GM19395 (cell line): ENCODE measurements around the gene TTC31.
"Not testable (repeated sequence)": the region's sequence is repeated elsewhere in the genome, so short reads cannot be mapped to it uniquely, and the experiment has no call there.

Experiments
- ATAC-seq: cut with Tn5 transposase; IDR thresholded peaks from one replicate; pipeline ENCODE4 v1.9.1; 2021; ENCODE audit warnings: mild to moderate bottlenecking, moderate library complexity; ENCODE audit not compliant: unreplicated experiment

The TTC31 gene

DNA sequence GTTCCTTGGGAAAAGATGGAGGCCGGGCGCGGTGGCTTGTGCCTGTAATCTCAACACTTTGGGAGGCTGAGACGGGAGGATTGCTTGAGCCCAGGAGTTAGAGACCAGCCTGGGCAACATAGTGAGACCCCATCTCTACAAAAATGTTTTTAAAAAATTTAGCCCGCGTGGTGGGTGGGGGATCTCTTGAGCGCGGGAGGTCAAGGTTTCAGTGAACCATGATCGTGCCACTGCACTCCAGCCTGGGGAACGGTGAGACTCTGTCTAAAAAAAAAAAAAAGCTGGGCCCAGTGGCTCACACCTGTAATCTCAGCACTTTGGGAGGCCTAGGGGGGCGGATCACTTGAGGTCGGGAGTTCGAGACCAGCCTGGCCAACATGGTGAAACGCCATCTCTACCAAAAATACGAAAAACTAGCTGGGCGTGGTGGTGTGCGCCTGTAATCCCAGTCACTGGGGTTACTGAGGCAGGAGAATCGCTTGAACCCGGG lies 839 bp downstream of the TTC31 start:
- not testable (repeated sequence) for ATAC-seq

DNA sequence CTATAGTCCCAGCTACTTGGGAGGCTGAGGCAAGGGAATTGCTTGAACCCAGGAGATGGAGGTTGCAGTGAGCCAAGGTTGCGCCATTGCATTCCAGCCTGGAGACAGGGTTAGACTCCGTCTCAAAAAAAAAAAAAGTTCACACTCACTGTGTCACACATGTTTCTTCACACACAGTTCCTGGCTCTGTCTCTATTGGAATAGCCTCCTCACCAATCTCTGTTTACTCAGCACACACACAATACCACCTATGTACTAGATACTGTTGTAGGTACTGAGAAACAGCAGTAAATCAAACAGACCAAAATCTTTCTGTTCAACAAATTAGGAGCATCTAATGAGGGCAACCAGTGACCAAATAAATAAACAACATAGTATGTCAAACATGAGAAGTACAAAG lies 3.3 kb downstream of the TTC31 start:
- no peak for ATAC-seq

DNA sequence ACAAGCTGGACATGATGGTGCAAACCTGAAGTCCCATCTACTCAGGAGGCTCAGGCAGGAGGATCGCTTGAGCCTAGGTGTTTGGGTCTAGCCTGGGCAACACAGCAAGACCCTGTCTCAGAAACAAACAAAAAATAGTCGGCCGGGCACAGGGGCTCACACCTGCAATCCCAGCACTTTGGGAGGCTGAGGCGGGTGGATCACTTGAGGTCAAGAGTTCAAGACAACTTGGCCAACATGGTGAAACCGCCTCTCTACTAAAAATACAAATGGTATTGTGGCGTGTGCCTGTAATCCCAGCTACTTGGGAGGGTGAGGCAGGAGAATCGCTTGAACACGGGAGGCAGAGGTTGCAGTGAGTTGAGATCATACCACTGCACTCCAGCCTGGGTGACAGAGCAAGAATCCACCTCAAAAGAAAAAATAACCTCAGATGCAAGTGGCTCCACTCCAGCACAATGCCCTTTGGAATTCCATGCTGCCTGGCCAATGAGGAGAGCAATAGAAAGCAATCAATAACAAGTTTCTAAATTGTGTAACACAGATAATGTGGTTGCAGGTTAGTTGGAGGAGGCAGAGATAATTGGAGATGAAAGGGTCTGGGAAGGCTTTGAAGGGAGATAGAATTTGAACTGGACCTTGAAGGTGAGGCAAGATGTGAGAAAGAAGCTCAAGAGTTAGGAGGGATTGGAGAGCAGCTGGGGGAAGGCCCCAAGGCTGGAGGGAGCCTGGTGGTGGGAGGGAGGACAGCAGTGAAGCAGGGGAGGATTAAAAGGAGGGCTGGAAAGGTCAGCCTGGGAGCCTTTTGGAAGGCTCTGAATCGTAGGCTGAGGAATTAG lies 6.0 kb downstream of the TTC31 start:
- ATAC-seq, result no peak

DNA sequence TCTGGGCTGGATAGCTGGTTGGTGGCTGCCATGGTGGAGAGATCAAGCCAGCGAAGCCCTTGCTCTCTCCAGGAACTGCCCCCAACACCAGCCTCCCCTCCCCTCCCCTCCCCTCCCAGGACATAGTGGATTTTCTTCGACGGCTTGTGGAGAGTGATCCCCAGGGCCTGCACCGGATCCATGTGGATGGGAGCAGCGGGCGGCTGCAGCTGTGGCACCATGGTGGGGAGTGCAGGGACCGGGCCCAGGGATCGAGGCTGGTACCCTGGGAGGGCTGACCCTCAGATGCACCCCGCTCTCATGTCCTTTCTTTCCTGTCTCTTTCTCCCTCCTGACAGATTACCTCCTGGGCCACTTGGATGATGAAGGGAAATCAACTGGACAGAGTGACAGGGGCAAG lies 7.0 kb downstream of the TTC31 start:
- ATAC-seq, result no peak

DNA sequence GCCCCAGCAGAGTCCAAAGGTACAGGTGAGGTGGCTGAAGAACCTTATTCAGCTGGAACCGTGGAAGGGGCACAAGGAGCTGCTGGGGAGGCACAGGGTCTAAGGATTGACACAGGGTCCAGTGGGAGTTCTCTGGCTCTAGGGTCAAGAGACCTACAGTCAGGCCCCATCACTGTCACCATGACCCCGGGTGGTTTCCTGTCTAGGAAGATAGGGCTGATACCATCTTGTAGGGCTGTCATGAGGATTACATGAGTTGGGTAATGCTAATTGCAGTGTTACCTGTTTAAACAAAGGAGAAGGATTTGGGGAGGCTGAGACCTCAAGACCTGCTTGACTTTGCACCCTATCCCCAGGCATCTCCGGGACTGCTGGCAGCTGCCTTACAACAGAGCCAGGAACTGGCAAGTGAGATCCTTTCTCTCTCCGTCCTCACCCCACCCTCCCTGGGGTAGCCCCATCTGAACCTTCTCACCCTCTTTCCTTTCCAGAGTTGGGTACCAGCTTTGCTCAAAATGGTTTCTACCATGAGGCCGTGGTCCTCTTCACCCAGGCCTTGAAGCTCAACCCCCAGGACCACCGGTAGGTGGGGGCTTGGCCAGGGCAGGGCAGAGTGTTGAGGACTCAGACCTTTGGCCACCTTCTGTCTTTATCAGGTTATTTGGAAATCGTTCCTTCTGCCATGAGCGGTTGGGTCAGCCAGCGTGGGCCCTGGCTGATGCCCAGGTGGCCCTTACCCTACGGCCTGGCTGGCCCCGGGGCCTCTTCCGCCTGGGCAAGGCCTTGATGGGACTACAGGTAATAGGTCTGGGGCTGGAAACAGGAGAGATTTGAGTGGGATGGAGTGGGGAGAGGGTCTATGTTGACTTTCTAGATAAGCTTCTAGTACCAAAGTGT lies 9.0 kb downstream of the TTC31 start:
- ATAC-seq, result no peak

DNA sequence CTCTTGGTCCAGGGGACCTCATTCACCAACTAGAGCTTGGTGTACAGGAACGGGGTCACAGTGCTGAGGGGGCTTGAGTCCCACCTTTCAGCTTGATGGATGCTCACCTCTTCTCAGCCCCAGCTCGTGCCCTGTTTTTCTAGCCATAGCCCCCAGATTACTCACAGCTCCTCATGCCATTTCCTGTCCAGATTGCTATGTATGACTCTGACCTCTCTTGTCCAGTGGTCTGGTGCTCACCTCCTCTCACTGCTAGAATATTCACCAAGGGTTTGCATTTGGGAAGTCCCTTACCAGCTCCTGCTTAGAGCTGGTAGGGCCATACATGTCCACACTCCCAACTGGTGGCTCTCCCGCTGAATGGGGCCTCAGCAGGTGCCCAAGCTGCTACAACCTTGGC lies 10.7 kb downstream of the TTC31 start:
- no peak for ATAC-seq

DNA sequence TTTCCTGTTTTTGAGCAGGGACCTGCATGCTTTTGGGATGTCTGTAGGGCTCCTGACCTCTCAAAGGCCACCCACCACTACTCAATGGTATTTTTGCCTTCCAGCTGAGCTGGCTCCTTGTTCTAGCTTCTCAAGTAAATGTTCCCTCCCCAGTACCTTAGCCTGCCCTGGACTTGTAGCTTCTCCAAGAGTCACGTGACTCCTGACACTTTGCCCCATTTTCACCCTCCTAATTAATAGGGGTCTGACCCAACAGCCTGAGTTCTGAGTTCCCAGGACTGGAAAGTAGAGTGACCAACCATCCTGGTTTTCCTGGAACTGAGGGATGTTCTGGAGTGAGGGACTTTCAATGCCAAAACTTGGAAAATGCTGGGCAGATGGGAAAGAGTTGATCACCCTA lies 12.6 kb downstream of the TTC31 start:
- ATAC-seq, result no peak

DNA sequence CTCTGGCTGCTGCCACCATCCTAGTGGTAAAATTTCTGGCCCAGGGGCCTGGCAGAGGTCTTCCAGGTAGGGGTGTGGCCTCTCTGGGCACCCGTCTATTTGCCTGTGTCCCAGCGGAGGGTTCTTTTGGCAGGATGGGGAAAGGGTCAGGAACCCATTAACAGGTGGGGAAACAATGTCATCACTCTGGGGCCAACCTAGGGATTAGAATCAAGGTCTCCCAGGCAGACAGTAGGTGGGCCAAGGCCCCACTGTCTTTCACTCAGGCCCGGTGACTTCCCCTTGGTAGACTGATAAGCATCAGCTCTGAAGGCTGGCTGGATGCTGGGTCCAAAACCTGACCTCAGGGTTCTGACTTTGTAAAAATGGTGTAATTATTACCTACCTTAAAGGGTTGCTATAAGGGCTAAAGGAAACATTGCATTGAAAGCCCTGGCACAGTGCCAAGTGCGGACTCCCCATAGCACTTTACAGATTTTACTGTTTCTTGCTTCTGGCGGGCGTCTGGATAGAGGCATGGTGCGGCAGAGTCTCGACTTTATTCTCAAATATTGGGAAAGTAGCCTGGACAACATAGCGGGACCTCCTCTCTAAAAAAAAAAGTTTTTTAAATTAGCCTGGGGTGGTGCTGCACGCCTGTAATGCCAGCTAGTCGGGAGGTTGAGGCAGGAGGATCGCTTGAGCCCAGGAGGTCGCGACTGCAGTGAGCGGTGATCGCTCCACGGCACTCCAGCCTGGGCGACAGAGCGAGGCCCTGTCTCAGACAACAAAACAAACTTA lies 14.3 kb downstream of the TTC31 start:
- no peak for ATAC-seq

DNA sequence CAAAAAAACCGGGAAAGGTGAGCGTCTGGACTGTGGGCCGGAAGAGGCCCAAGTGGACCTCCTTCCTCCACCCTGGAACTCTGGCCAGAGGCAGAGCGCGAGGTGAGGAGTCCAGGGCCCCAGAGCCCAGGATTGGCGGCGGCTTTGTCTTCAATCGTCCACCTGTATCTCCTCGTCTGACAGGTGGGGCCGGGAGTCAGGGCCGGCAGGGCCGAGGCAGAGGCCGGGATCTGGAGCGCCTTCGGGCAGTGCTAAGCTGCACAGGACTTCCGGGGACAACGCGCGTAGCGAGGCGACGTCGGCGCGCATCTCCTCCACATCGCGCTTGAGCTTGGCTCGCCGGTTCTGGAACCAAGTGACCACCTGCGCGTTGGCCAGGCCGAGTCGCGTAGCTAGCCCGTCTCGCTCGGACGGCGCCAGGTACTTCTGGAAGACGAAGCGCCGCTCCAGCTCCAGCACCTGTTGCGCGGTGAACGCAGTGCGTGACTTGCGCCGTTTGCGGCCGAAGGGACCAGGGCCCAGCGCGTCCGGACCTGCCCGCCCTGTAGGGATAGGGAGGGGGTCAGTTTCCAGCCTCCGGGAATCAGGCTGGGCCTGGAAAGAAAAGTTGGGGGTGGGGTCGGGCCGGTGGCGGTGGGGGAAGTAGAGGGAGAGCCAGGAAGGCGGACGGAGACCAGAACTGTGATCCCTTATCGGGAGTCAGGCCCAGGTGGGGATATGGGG lies 15.1 kb downstream of the TTC31 start:
- ATAC-seq, result no peak

DNA sequence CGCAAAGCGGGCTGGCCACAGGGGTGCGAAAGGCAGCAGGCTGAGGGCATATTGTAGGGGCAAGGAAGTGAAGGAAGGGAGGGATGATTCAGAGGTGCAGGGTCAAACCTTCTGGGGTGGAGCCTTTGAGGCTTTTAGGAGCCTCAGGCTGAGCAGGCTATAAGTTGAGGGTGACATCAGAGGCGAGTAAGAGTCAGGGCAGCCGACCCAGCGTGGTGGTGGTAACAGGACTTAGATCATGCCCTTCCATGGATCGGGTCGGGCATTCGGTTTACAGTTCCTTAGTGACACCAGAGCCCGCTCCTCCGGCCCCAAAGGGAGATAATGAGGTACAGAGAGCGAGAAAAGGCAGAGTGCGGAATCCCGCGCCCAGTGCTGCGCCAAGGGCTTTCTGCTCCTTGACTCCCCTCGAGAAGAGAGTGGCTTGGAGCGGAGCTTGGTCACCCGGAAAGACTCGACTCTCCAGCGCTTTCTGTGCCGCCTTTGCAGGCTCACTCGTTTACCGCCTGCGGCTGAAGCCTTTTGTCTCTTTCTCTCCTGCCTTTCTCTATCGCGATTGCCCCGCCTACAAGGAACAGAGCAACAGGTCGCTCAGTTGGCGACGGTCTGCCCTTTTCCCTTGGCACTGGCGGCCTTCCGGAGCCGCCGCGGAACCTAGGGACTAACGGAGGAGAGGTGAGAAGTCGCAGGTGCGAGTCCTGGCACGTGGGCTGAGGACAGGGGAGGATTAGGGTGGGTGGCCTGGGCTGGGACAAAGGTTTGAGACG lies 15.8 kb downstream of the TTC31 start:
- ATAC-seq, result no peak

DNA sequence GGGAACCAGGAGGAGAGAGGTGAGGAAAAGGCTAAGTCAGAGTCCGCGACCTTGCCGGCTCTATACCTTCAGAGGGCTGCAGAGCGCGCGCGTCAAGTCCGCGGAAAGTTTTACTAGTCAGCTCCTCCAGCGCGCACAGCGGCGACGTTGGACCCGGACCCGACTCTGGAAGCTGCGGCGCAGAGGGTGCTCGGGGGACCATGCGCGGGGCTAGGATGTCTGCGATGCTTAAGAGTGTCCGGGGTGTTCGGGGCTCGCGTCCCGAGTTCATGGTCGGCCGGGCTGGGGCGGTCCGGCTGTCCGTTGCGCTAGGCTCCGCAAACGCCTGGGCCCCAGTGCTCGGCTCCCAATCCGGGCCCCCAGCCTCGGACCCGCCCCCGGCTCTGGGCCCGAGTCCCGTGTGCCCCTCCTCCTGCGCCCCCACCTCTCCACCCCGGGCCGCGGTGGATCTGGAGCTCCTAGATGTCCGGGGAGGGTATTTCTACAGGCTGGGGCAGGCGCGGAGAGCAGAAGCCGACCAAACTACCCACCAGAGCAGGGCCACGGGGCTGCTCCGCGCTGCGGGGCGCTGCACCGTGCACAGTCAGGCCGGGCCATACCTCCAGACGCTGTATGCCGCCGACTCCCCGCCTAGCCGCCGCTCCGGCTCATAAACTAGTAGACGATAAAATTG lies 16.5 kb downstream of the TTC31 start, which contains the start of gene LBX2:
Gene LBX2 (minus strand): TSS at position 337 of the 673 bp plus-strand sequence. CDS start 66 bp downstream, at position 271.
- ATAC-seq, result no peak

DNA sequence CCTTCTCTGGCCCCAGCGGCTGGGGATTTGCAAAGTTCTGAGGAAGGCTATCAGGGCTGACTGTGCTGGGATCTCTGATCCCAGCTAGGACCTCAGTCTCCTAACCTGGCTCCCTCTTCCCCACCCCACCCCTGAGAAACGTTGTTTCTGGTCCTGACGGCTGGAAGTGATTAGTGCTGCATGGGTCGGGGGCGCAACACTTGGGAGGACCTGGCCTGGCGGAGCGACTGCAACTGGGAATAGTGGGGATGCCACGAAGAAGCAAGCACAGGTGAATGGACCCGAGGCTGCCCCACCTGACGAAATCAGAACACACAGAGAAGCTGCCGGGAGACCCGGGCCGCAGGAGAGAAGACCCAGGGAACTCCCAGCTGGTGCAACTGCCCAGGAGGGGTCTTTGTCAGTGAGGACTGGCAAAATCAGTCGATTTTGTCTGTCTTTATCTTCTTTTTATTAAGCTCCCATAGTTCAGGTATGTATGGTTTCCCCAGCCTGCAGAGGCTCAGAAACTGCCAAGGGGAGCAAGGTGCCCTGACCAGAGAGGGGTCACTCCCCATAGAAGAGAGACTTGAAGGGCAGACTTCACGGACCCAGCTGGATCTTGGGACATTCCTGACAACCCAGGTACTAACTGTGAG lies 17.2 kb downstream of the TTC31 start:
- no peak for ATAC-seq

DNA sequence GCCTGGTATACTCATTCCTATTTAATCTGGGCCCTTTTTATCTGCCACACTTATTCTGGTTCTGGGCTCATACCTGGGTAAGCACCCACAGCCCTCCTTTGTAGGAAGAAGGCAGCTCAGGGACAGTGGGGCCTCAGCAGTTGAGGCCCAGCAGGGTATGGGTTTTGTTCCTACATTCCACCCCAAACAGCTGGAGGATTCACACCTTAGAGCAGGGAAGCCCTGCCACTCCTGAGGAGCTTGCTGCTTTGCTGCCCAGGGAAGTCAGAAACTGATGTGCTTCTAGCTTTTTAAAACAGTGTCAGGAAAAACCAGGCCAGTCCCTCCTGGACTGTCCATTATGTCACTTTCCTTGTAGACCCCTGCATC lies 17.7 kb downstream of the TTC31 start:
- no peak for ATAC-seq

DNA sequence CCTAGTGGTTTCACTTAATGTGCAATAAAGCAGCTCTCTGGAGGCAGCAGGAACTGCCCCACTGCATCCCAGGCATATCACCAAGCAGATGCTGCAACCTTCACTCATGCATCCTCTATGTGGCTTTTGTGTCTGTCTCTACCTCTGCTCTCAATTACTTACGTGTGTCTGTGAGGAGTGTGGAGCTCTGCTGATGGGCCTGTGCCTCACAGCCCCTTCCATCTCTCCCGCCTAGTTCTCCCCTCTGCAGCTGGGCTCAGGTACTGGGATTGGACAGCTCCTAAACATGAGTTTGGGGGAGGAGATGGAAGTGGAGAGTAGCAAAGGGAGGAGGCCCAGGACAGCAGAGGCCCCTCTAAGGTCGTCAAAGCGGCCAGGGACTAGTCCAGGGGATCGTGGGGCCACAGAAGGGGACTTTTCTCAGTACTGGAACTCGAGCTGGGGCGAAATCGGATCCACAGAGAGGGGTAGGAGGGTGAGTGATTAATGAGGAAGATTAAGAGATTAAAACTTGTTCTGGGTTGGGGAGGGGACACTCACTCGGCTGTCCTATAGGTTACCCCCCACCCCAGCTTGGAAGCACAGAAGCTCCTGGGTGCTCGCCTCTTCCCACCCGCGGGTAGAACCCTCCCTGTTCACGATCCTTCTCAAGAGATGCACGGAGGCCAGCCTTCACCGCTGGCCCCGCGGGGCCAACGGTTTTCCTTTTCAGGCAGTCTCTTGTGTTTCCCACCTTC lies 18.6 kb downstream of the TTC31 start:
- no peak for ATAC-seq

DNA sequence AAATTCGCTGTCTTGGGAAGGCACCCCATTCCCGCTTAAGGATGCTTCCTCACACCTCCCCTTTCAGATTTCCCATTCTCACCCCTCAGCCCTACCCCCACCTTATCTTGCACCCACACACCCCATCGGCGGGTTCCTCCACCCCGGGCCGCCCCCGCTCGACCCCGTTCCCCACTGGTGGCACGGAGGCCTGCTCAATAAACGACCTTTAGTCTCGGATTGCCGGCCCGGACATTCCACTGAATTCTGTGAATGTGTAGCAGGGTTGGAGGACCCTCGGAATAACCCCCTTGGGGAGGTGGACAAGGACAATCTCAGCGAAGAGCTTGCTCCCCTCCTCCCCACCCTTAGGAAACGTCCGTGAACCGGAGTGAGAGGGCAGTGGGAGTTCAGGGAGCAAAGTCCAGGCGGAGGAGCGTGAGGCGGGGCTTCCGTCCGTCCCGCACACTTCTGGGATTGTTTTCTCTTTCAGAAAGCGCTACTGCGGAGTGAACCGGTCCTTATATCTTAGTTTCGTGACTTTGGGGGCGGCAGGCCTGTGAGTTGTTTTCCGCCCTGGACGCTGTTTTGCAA lies 19.4 kb downstream of the TTC31 start:
- ATAC-seq, result no peak

DNA sequence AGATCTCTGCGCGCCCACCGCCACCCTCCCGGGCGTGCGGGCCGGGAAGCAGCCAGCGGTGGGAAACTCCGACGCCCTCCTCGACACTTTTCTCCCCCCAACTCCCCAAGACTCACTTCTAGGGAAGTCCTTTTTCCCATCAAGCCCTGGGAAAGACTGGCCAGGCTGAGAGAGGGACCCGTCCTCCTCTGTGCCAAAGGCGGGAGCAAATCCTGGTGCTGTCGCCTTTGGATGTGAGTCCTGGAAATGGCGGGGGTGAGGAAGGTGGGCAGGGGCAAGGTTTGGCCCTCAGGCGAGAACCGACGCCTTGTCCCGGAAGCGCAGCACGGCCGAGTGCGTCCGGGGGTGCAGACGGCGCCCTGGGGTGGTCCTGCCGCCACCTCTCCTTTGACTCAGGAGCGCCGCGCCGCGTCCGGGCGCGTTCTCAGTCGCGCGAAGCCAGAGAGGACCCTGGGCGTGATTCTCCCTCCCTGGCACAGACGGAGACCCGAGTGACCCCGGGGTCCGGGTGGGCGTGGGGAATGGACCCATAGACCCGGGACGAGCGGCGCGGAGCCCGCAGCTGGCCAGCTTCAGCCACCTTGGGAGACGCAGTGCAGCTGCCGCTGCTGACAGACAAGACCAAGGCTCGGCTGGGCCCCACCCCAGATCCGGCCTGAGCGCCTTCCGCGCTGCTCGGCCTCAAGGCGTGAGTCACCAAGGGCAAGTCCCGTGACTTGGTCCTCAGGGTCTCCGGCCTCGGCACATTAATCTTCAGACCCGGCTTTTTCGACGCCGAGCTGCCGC lies 20.0 kb downstream of the TTC31 start:
- ATAC-seq, result peak; percentile 40
